ENCODE results near the gene IL1RAPL2.

- TF ChIP-seq POLR2A (IDR thresholded peaks at IDR 0.05) (no peak), CTCF (IDR thresholded peaks at IDR 0.05) (no peak)
These were observed 1179.9 kb downstream of the IL1RAPL2 start for GRCh38 chrX:105745863-105746262.

All from transverse colon (tissue), 3 donors.